GM12878 (cell line): Measurements from ENCODE around the gene UBASH3B.

Source experiments
- CREM ChIP-seq: IDR thresholded peaks from 2 replicates; pipeline ENCODE4 v1.6.1; 2014; ENCODE audit warnings: antibody characterized with exemption, low read depth
- KDM1A ChIP-seq: fragments of 200-600 bp; sonication (generic); IDR thresholded peaks from 2 replicates; pipeline ENCODE4 v1.6.1; 2016; ENCODE audit warnings: borderline replicate concordance

GRCh38 chr11:122728561-122728960, 73.0 kb downstream of the UBASH3B start:
- TF ChIP-seq KDM1A (no peak), CREM (no peak)
